Muscle of back (tissue), 11 donors: Measurements from ENCODE around the gene LRRFIP1. TPM values are rescaled to one million over a fixed set of nuclear protein-coding genes. Genes with fewer than 3 reads are reported as not detected.

ENCODE experiments used
- DNase-seq, 3 donors: peaks; one replicate each; pipeline versions ENCODE4 v3.0.0 to v3.0.0-alpha.2; 2013
- polyA plus RNA-seq, 10 donors: library from polyadenylated mRNA; unstranded; fragments of 120-200 nt; gene quantifications; one replicate each; pipeline ENCODE4 v1.2.1, GENCODE V29; 2013; ENCODE audit not compliant: insufficient read length in 10 of 10

Gene LRRFIP1
- polyA plus RNA-seq, 10 donors, result 95.0 to 194 (median 137) TPM

- no peak for DNase-seq
Observed at GRCh38 chr2:237827421-237827987, 200.1 kb downstream of the LRRFIP1 start.

Other genes starting within 250 kb of the LRRFIP1 start
- 100 to 1,000 TPM; 229 to 489 (median 278) TPM for gene COL6A3, start 213.4 kb upstream of the LRRFIP1 start, polyA plus RNA-seq
- 1 to 10 TPM in 2 of 10 donors, under 1 TPM in 8; 0.42 to 2.1 (median 0.51) TPM for gene MLPH, start 140.3 kb upstream of the LRRFIP1 start, polyA plus RNA-seq
- not detected for gene PRLH, start 61.0 kb upstream of the LRRFIP1 start, polyA plus RNA-seq
- gene RAB17, start 36.9 kb upstream of the LRRFIP1 start, polyA plus RNA-seq, result 1 to 10 TPM in 9 of 10 donors, under 1 TPM in 1; 0.64 to 2.6 (median 1.2) TPM
- gene RBM44, start 171.2 kb downstream of the LRRFIP1 start, polyA plus RNA-seq, result 1 to 10 TPM in 3 of 10 donors, under 1 TPM in 7; 0.29 to 1.4 (median 0.66) TPM
- 10 to 100 TPM; 30.0 to 61.6 (median 44.0) TPM for gene RAMP1, start 232.0 kb downstream of the LRRFIP1 start, polyA plus RNA-seq